Chondrocyte (in vitro differentiated cells): ENCODE data around the gene FYN. TPM values are rescaled to one million over a fixed set of nuclear protein-coding genes. Genes with fewer than 3 reads are reported as not detected.

Experiments
- DNase-seq: peaks from one replicate; pipeline ENCODE4 v3.0.0; 2021; ENCODE audit warnings: mixed read lengths, low spot score
- H3K27ac Mint-ChIP-seq: one replicate; pipeline ENCODE4 v1.8.0; 2021; ENCODE audit warnings: mild to moderate bottlenecking, moderate library complexity, mixed read lengths; ENCODE audit not compliant: unreplicated experiment
- H3K27me3 Mint-ChIP-seq: 2 replicates; pipeline ENCODE4 v1.8.0; 2021; ENCODE audit warnings: low read depth, mixed read lengths
- H3K36me3 Mint-ChIP-seq: 2 replicates; pipeline ENCODE4 v1.8.0; 2021; ENCODE audit warnings: low read depth, mixed read lengths
- H3K4me1 Mint-ChIP-seq: 2 replicates; pipeline ENCODE4 v1.8.0; 2021; ENCODE audit warnings: low read depth, mild to moderate bottlenecking, mixed read lengths
- H3K4me3 Mint-ChIP-seq: one replicate; pipeline ENCODE4 v1.8.0; 2021; ENCODE audit warnings: mild to moderate bottlenecking, moderate library complexity, mixed read lengths; ENCODE audit not compliant: unreplicated experiment
- H3K9me3 Mint-ChIP-seq: 2 replicates; pipeline ENCODE4 v1.8.0; 2021; ENCODE audit warnings: low read depth, mixed read lengths
- total RNA-seq: library from RNA; stranded (reverse); gene quantifications from 3 replicates; pipeline ENCODE4 v1.2.1, GENCODE V29; 2021
- TF ChIP-seq, protein P1 (sequence below): fragments of 200-600 bp; sonication (generic); IDR thresholded peaks from 2 replicates; pipeline ENCODE4 v1.5.0; 2021; ENCODE audit warnings: antibody characterized with exemption, mild to moderate bottlenecking, moderate library complexity

The FYN gene
- total RNA-seq, 1 donor from 2014 or later, result 109 TPM

- no peaks in the 10 kb centered on the region for H3K9me3 Mint-ChIP-seq
- no peak for DNase-seq
- TF ChIP-seq, protein P1, sequence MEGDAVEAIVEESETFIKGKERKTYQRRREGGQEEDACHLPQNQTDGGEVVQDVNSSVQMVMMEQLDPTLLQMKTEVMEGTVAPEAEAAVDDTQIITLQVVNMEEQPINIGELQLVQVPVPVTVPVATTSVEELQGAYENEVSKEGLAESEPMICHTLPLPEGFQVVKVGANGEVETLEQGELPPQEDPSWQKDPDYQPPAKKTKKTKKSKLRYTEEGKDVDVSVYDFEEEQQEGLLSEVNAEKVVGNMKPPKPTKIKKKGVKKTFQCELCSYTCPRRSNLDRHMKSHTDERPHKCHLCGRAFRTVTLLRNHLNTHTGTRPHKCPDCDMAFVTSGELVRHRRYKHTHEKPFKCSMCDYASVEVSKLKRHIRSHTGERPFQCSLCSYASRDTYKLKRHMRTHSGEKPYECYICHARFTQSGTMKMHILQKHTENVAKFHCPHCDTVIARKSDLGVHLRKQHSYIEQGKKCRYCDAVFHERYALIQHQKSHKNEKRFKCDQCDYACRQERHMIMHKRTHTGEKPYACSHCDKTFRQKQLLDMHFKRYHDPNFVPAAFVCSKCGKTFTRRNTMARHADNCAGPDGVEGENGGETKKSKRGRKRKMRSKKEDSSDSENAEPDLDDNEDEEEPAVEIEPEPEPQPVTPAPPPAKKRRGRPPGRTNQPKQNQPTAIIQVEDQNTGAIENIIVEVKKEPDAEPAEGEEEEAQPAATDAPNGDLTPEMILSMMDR, result no peak
- no peak overlapping the region for H3K27ac Mint-ChIP-seq
- peaks cover 41% of the 10 kb centered on the region for H3K4me1 Mint-ChIP-seq
- H3K4me3 Mint-ChIP-seq, result no peak overlapping the region
- H3K36me3 Mint-ChIP-seq, result peaks cover 2% of the 10 kb centered on the region
- no peaks in the 10 kb centered on the region for H3K27me3 Mint-ChIP-seq
Observed at GRCh38 chr6:111724505-111724904, 148.7 kb downstream of the FYN start.

DNA sequence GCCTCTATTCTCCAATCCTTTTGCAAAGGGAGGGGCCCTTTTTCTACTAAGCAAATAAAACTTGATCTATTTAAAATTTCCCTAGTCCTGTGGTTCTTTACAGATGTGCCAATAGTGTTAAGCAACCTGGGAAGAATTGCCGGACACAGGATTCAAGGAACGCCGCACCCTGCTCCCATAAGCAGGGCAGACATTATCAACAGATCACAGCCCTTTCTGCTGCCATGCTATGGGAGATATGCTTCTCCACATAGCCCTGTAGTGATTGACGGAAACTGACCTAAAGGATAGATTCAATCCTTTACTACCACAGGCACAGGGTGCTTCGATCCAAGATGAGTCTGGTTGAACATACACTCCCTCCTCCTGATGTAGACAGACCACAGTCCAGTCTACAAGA, 149.2 kb downstream of the FYN start:
- Mint-ChIP-seq H3K4me1 (peaks cover 41% of the 10 kb centered on the region), H3K36me3 (peaks cover 2% of the 10 kb centered on the region), H3K4me3 (no peak overlapping the region), H3K27me3 (no peaks in the 10 kb centered on the region), H3K9me3 (no peaks in the 10 kb centered on the region), H3K27ac (no peak overlapping the region)
- TF ChIP-seq, protein P1, result no peak
- DNase-seq, result no peak

DNA sequence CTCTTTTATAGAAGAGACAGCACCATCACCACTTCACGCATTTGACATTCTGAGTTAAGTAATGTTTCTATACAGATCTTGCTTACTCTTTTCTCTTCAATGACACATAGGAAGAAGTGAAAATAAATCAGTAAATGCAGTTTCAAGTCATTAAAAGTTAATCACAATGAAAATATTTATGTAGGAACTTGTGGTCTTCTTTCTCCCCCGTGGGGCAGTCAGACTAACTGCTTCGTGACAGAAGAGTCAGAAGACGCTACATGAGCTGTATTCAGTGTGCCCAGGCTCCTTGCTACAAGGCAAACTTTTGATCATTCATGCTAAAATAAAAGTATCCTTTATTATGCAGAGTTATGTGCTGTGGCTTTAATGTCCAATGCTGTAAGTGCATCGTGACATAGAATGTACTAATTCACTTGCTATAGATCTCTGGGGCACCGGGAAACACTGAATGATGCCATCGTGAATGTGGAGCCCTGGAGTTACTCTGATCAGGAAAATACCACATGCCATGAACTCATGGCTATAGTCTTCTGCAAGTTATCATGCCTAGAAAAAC, 149.8 kb downstream of the FYN start:
- Mint-ChIP-seq H3K4me3 (no peak overlapping the region), H3K27ac (no peak overlapping the region), H3K36me3 (peaks cover 2% of the 10 kb centered on the region), H3K4me1 (peaks cover 41% of the 10 kb centered on the region), H3K27me3 (no peaks in the 10 kb centered on the region), H3K9me3 (no peaks in the 10 kb centered on the region)
- DNase-seq, result no peak
- TF ChIP-seq, protein P1, result no peak

- peaks cover 5% of the 10 kb centered on the region for H3K36me3 Mint-ChIP-seq
- H3K27me3 Mint-ChIP-seq, result no peaks in the 10 kb centered on the region
- no peak for DNase-seq
- no peak overlapping the region for H3K27ac Mint-ChIP-seq
- TF ChIP-seq, protein P1, result no peak
- H3K4me3 Mint-ChIP-seq, result no peak overlapping the region
- H3K4me1 Mint-ChIP-seq, result peaks cover 38% of the 10 kb centered on the region
- no peaks in the 10 kb centered on the region for H3K9me3 Mint-ChIP-seq
Observed at GRCh38 chr6:111722179-111722731, 151.0 kb downstream of the FYN start.

DNA sequence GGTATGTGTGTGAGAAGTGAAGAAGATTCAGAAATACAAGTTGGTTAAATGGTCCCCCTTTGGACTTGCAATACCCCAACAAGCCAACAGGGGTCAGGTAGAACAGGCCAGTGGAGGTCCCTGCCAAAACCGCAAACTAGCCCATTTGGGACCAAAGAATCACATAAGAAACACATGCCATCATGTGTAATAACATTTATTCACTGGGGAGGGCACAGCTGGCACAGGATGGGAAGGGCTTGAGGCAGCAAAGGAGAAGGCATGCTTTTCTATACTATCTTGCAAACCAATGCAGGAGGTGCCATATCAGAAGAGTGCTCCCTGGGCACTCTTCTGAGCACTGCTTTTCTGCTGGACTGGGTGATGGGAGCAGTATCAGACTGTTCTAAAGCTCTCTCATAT, 151.5 kb downstream of the FYN start:
- DNase-seq, result no peak
- H3K4me1 Mint-ChIP-seq, result peaks cover 38% of the 10 kb centered on the region
- H3K4me3 Mint-ChIP-seq, result no peak overlapping the region
- no peaks in the 10 kb centered on the region for H3K9me3 Mint-ChIP-seq
- TF ChIP-seq, protein P1, result peak; percentile 81
- no peaks in the 10 kb centered on the region for H3K27me3 Mint-ChIP-seq
- no peak overlapping the region for H3K27ac Mint-ChIP-seq
- peaks cover 5% of the 10 kb centered on the region for H3K36me3 Mint-ChIP-seq
